GM21529 (cell line): ENCODE measurements around the gene ZNF335.
"Not testable (repeated sequence)": the region's sequence is repeated elsewhere in the genome, so short reads cannot be mapped to it uniquely, and the experiment has no call there.

Source experiments
- ATAC-seq: cut with Tn5 transposase; IDR thresholded peaks from one replicate; pipeline ENCODE4 v1.9.1; 2021; ENCODE audit not compliant: unreplicated experiment

ZNF335 gene

DNA sequence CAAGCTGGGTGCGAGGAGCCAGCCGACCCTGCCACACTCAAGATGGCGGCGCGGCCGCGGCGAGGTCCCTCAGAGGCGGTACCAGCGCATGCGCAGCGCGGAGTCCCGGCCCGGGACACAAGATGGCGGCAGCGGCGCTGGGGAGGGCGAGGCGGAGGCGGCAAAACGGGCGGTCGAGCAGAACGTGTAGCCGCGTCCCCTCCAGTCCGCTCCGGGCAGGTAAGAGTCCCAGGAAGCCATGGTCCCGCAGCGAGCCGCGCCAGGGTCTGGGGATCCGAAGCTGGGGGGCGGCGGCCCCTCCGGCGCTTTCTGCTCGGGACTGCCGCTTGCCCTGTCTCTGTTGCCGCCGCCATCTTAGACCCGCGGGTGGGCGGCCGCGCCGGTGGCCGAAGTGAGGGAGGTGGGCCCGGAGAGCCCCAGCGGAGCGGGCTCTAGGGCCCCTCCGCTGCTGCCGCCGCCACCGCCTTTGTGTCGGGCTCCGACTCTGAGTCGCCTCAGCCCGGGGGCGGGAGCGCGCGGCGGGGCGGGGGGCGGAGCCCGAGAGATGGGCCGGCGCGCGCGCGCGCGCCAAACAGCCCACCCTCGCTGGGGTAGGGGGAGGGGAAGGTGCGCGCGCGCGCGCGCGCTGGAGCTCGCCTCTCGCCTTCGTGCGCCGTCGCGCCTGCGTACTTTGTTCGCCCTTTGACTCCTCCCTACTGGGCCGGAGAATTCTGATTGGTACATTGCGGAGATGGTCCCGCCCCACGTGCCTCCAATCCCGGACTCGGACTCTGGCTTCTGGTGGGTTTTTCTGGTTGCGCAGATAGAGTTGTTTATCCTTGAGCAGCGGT lies 37.2 kb downstream of the ZNF335 start, which contains the start of gene PCIF1:
PCIF1 (plus strand) TSS at position 98 of the 830 bp plus-strand sequence. CDS start 4,317 bp downstream, outside the sequence.
- ATAC-seq, result peak; percentile 69

- peak; percentile 27 for ATAC-seq
These were observed 37.9 kb downstream of the ZNF335 start for GRCh38 chr20:45934046-45934585.

- ATAC-seq, result peak; percentile 33
These were observed 38.5 kb downstream of the ZNF335 start for GRCh38 chr20:45933266-45934045.

GRCh38 chr20:45931680-45932079 lies 40.3 kb downstream of the ZNF335 start:
- not testable (repeated sequence) for ATAC-seq

DNA sequence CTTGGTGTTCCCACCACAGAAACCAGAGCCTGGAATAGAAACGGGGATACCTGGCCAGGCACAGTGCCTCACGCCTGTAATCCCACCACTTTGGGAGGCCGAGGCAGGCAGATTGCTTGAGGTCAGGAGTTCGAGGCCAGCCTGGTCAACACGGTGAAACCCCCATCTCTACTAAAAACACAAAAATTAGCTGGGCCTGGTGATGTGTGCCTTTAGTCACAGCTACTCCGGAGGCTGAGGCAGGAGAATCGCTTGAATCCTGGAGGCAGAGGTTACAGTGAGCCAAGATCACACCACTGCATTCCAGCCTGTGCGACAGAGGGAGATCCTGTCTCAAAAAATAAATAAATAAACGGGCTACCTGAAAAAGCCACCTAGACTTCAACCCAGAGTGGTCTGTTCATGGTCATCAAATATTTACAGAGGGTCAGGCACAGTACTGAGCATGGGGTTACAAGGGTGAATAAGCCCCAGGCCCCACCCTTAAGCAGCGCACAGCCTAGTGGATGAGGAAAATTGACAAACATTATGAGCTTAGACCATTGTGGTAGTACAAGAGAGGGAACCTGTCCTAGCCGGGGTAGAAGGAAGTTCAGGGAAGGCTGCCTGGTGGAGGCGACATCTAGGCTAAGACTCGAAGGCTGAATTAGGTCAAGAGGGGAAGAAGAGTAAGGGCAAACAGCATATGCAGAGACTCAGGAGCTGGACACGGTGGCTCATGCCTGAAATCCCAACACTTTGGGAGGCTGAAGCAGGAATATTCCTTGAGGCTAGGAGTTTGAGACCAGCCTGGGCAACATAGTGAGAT lies 44.7 kb downstream of the ZNF335 start:
- ATAC-seq, result no peak

DNA sequence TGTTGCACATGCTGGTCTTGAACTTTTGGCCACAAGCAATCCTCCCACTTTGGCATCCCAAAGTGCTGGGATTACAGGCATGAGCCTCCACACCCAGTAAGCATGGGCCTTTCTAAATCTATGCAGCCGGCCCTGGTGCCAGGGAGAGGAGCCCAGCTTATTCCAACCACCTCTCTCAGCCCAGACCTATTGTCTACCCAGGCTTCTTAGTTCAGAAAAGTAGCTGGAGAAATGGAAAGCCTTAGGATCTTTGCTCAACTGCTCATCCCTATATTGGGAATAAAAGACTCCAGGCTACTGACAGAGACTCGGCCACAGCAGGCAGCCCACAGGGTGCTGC lies 45.3 kb downstream of the ZNF335 start:
- ATAC-seq, result no peak

DNA sequence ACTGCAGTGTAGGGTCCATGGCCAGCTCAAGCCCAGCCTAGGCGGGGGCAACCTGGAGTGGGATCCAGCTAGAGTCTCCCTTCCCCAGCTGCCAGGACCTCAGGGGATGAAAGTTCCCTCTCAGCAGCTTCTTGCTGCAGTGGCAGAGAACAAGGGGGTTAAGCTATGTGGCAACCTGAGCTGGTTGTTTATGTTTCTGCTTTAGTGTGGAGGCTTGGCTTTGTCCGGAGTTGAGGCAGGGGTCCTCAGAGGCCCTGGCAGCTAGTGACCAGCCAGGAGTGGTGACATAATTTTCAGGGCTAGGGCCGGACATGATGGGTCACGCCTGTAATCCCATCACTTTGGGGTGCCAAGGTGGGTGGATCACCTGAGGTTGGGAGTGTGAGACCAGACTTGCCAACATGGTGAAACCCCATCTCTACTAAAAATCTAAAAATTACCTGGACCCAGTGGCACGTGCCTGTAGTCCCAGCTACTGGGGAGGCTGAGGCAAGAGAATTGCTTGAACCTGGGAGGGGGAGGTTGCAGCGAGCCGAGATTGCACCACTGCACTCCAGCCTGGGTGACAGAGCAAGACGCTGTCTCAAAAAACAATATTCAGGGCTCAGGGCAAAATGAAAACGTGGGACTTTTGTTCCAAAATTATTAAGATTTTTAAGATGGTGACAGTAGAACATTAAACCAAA lies 46.0 kb downstream of the ZNF335 start:
- no peak for ATAC-seq

DNA sequence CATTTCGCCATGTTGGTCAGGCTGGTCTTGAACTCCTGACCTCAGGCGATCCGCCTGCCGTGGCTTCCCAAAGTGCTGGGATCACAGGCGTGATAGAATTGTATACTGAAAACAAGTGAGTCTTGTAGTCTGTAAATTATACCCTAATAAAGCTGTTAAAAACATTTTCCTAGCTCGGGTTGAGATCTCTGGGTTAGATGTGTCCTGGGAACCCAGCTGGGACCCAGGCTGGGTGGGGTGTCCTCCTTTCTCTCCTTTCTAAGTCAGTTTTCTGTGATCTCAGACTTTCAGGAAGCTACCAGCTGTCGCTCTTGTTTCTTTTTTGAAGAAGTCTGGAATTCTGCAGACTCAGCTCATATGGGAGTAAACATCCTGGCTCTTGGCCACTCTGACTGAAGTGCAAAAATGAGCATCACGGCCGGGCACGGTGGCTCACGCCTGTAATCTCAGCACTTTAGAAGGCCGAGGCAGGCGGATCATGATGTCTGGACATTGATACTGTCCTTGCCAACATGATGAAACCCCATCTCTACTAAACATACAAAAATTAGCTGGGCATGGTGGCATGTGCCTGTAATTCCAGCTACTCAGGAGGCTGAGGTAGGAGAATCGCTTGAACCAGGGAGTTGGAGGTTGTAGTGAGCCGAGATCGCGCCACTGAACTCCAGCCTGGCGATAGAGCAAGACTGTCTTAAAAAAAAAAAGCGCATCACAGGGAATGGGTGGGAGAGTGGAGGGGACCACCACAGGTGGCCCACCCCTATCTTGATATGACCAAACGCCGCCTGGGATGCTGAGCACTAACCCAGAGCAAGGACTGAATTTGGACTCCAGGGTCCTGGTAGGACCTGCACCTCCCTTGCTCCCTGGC lies 47.4 kb downstream of the ZNF335 start:
- ATAC-seq, result no peak

DNA sequence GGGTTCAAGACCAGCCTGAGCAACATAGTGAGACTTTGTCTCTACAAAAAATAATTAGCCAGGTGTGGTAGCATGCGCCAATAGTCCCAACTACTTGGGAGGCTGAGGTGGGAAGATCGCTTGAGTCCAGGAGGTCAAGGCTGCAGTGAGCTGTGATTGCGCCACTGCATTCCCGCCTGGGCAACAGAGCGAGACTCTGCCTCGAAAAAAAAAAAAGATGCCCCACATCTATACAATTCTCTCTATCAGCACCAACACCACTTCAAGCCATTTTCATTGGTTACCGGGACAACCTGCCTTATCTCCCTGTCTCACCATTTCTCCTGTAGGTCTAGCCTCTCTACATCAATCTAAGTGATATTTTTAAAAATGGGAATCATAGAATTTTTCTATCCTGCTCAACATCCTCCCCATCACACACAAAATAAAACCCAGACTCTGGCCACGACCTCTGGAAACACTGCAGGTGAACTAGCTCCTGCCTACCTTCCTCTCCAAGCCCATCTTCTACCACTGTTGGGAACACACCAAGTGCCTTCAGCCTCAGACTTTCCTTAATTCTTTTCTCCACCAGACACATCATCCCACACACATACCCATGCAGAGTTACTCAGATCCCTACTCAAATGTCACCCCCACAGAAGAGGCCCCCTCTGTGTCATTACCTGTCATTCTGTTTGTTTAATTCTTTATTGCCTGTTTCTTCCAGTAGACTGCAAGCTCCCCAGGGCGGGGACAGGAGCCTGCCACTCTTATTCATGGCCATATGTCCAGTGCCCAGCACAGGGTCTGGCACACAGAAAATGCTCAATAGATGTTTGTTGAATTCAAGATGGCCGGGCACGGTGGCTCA lies 50.4 kb downstream of the ZNF335 start:
- no peak for ATAC-seq

- no peak for ATAC-seq
These were observed 51.3 kb downstream of the ZNF335 start for GRCh38 chr20:45920462-45921336.

- no peak for ATAC-seq
These were observed 52.2 kb downstream of the ZNF335 start for GRCh38 chr20:45919542-45920399.

- no peak for ATAC-seq
These were observed 53.0 kb downstream of the ZNF335 start for GRCh38 chr20:45918779-45919537.

DNA sequence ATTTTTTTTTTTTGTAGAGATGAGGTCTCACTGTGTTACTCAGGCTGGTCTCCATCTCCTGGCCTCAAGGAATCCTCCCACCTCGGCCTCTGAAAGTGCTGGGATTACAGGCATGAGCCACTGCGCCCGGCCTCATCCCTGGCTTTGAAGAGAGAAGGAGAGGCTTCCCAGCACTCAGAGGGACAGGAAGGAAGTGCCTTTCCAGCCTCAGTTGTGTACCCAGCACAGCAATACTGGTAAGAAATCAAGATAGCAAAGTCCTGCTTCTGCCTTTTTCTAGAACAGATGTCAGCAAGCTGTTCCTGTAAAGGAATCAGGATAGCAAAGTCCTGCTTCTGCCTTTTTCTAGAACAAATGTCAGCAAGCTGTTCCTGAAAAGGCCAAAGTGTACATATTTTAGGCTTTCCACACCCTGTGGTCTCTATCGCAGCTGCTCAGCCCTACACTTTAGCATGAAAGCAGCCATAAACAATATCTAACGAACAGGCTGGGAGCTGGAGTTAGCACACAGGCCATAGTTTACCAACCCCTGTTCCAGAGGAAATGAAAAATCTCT lies 53.7 kb downstream of the ZNF335 start:
- no peak for ATAC-seq

GRCh38 chr20:45917790-45918141 lies 54.2 kb downstream of the ZNF335 start:
- ATAC-seq, result no peak

- no peak for ATAC-seq
These were observed 58.9 kb downstream of the ZNF335 start for GRCh38 chr20:45913116-45913515.

GRCh38 chr20:45912344-45912682 lies 59.7 kb downstream of the ZNF335 start:
- ATAC-seq, result no peak
